Mucosa of gallbladder (tissue), 1 donor: ENCODE measurements around the gene RASGRF2. TPM values are rescaled to one million over a fixed set of nuclear protein-coding genes. Genes with fewer than 3 reads are reported as not detected.

Experiments
- DNase-seq: peaks from one replicate; pipeline ENCODE4 v3.0.0-alpha.2; 2020; ENCODE audit warnings: low spot score
- total RNA-seq: library from RNA; stranded (reverse); gene quantifications from one replicate; pipeline ENCODE4 v1.2.1, GENCODE V29; 2021
- donor health status: DM: no; HTN: no; CAD: no.

The RASGRF2 gene
- total RNA-seq, 1 donor from 2014 or later: 4.3 TPM

GRCh38 chr5:81167544-81167943, 207.4 kb downstream of the RASGRF2 start:
- DNase-seq: no peak

GRCh38 chr5:81169924-81170323, 209.8 kb downstream of the RASGRF2 start:
- DNase-seq: no peak

DNA sequence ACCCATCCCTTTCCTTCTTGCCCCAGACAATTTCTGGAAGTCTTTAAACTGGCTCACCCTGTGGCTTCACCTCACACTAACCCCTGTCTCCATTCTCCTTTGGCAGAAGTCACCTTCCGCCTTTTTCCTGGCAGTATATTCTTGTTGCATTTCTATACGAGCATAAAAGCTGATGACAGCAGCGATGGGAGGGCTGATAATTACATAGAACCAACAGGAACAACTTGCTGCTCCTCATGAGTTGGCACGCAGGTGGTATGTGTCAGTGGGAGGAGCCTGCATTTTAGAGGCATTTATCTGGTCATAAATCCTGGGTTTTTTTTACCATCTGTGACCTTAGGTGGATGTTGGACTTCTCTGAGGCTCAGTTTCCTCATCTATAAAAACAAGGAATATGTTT, 211.6 kb downstream of the RASGRF2 start:
- no peak for DNase-seq

DNA sequence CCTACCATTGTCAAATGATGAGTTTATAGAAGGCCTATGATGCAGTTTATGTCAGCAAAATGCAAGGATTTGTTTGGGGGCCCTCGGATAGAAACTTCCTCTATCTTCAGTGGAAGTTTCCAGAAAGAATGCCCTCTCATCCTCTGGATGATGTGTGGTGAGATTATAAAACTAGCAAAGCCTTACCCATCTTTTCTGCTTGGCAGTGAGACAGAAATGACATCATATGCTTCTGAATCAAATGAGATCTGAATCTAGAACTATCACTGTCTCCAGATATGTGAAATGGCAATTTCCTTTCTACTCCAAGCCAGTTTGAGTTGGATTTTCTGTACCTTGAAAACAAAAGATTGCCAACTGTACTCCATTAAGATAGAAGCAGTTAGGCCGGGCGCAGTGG, 212.5 kb downstream of the RASGRF2 start:
- DNase-seq: no peak

GRCh38 chr5:81177061-81177460, 216.9 kb downstream of the RASGRF2 start:
- no peak for DNase-seq

DNA sequence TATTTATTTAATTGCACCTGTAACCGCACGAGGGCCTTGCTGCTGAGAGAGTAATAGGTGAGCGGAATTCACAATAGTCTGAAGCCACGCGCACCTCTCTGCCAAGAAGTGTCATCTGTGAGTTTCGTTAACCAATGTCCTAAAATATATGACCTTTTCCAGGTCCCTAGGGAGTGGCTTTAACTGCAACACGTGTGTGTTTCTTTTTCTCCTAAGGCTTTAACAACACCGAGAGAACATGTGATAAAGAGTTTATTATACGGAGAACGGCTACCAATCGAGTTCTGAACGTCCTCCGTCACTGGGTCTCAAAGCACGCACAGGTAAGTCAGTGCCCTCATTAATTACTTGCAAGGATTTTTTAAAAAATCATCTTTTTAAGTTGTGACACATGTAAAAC, 219.8 kb downstream of the RASGRF2 start:
- DNase-seq: no peak

DNA sequence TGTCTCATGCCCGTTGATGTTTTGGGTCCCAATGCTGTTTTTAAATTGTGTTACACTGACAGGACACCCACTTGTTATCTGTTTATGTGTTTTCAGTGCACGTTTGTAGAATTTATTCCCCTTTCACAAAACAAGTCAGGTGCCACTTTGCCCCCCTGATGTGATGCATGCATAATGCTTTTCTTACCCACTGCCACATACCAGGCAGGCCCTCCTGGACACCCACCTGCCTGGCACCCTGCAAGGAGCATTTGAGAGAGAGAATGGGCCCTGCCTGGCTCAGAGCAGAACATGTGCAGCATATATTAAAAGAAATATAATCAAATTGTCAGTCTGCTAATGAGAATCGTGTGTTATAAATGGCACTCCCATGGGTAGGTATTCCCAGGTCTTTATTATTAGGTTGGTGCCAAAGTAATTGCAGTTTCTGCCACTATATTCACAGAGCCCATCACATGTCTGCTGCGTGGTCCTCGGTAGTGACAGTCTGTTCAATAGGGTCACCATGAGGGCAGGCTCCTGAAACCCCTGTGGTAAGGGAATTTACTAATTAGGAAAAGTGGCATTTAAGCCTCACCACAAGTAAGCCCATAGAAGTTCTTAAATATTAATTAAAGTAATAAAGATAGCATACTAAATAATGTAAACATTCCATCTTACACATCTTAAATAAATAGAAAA, 220.8 kb downstream of the RASGRF2 start:
- DNase-seq: no peak

DNA sequence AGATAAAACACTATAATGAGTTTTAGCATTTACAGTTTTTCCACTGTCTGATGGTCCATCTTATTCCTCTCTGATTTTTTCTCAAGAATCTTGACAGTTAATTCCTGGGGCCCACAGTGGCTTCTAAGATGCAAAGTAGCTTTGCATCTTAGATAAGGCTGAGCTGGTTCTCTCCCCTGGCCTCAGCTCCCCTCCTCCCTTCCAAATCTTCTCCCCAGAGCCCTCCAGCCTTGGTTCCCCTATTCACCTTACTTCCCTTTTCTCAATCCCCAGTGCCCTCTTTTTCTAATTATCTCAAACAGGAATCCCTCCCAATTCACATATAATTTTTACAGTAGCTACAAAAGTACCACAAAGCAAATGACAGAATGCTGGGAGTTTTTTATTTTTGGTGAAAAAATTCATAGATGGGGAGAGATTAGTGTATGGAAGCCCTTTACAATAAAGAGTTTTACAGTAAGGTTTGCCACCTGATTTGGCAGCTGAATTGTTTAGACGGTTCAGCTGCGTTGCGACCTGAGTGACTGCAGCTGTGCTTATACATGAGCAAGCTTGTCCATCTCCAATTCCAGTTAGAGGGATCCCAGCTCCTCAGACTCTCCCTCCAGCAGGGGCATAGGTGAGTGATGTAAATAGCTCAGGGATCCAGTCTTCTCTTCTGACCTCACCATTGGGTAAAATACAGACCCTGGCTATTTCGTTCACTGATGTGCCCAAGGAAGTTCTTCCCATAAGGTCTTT, 221.6 kb downstream of the RASGRF2 start:
- DNase-seq: no peak

- DNase-seq: no peak
Measured at GRCh38 chr5:81182396-81183390, 222.5 kb downstream of the RASGRF2 start.

DNA sequence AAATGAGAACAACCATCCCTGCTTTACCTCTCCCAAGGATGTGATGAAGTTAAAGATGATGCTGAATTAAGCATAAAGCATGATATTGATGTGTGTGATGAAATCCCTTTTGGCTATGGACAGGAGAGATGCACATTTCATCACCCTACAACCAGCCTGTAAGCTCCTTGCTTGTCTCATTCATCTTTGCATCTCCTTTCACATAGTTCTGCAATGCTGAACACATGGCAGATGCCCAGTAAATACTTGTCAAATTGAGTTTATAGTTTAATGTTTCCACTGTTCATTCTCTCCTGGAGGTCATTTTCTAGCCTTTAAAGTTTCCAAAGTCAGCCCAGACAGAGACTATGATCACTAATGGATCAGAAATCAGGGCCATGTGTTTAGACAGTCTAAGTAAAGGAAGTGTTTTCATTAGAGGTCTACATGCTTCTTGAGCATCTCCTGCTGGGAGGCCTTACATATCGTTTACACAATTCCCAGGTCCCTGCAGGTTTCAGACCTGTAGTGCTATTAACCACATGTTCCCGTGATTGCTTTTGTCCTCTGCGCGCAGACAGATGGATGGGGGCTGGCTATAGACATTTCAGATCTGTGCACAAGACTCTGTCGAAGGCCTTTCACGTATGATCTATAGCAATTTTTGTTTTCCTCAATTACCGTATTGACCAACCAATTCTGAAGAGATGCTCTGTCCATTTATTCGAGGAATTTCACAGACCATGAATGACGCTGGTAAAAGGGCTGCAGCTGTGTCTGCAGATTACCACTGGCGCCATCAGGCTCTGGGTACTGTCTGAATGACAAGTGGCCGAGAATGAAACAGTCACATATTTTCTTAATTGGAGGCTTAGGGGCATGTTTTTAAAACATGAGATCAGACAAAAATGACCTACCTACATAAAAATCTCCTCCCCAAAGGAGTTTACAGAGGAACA, 223.9 kb downstream of the RASGRF2 start:
- DNase-seq: no peak

DNA sequence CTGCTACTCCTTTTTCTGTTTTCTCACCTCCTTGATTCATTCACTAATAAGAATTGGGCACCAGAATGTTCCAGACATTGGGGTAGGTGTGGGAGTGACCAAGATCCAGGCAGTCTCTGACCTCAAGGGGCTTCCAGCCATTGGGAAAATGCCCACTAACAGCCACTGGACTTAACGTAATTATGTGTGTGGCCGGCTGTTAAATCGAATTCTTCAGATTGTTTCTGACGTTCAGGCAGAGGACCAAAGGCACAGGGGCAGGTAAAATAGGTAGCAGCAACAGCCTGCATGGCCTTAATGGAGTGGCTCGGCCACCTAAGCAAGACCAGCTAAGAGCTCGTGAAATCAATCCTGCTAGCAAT, 224.6 kb downstream of the RASGRF2 start:
- no peak for DNase-seq

DNA sequence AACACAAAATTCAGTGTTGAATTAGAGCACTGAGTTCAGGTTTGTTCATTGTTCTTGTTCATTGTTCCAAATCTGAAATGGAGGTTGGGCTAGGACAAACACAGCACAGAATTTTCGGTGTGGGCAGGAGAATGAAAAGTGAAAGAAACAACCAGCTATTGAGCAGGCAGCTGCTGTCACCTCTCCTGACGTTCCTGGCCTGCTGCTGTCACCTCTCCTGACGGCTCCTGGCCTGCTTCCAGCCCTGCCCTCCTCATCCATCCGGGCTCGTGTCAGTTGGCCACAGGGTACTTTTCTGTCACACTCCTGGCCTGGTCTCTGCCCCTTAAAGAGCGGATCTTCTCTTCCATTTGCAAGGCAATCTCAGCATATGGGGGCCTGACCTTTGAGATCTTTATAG, 227.7 kb downstream of the RASGRF2 start:
- DNase-seq: peak; percentile 32

GRCh38 chr5:81188962-81189361, 228.8 kb downstream of the RASGRF2 start:
- DNase-seq: no peak

- no peak for DNase-seq
Measured at GRCh38 chr5:81189875-81190498, 229.8 kb downstream of the RASGRF2 start.

GRCh38 chr5:81191726-81192372, 231.7 kb downstream of the RASGRF2 start:
- DNase-seq: no peak

- DNase-seq: no peak
Measured at GRCh38 chr5:81192373-81192750, 232.2 kb downstream of the RASGRF2 start.

DNA sequence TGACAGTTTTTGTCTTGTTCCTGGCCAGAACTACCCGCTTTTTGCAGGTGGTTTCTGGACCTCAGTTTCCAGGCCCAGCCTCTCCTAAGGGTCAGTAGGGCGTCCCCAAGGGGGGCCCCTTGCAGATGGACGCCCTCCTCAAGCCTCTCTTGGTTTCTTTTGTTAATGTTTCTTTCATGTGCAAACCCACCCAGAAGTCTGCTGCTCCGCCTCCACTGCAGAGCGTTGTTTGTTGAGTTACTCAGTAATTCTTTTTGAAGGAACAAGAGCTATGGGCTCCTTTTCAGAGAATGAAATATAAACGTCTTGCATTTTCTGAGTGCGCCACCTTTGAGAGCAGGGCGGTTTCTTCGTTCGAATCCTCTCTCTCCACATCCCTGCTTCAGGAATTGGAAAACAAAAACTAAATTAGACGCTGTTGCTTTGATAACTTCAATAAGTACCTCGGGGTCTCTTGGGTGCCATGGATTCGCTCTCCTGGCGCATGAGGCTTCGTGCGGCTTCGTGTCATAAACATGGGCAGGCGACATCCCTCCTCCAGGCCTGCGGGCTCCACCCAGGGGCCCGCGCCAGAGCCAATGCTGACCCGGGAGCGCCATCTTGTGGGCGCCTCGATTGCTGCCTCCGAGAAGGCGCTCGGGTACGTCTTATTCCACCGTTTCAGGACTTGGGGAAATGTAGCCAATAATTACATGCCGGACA, 234.6 kb downstream of the RASGRF2 start:
- DNase-seq: peak; percentile 82

DNA sequence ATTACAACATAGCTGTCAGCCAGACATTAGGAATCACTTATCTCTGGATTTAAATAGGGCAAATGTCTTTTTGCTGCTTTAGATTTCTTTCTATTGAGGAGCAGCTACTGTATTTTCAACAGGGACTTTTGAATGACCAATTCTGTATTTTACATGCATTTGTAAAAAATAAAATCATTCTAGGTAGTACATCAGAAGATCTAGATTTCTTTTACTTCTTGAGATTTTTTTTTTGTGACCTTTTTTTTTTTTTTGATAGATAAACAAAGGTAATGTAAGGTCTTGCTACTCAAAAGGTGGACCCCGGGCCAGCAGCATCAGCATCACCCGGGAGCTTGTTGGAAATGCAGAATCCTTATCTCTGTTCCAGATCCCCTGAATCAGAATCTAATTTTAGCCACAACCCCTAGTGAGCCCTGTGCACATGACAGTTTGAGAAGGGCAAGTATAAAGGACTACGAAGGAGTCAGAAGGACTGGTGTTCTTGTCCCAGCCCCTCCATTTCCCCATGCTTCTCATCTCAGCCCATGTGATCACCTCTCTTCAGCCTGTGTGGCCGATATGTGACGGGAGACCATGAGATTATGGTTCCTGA, 235.3 kb downstream of the RASGRF2 start:
- no peak for DNase-seq

DNA sequence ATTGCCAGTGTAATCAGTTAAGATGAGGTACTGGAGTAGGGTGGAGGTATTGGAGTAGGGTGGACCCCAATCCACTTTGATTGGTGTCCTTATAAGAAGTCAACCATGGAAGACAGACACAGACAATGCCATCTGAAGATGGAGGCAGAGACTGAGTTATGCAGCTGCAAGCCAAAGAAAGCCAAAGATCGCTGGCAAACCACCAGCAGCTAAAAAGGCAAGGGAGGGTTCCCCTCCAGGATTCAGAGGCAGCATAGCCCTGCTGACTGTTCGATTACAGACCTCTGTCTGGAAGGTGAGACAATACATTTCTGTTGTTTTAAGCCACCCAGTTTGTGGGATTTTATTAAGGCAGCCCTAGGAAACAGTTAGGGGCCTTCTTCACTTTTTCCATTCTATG, 242.5 kb downstream of the RASGRF2 start:
- no peak for DNase-seq
